HL-60 (cell line): ENCODE measurements around the gene ANXA8L1.
"Not testable (repeated sequence)": the region's sequence is repeated elsewhere in the genome, so short reads cannot be mapped to it uniquely, and the experiment has no call there.

Experiments used
- POLR2AphosphoS5 ChIP-seq: IDR thresholded peaks from 2 replicates; pipeline ENCODE4 v1.6.1; 2012; ENCODE audit warnings: low read depth
- TF ChIP-seq, protein P1 (sequence below): IDR thresholded peaks from one replicate; pipeline ENCODE4 v1.5.1; 2011; ENCODE audit warnings: low read length, control low read depth, inconsistent platforms; ENCODE audit not compliant: insufficient read depth

DNA sequence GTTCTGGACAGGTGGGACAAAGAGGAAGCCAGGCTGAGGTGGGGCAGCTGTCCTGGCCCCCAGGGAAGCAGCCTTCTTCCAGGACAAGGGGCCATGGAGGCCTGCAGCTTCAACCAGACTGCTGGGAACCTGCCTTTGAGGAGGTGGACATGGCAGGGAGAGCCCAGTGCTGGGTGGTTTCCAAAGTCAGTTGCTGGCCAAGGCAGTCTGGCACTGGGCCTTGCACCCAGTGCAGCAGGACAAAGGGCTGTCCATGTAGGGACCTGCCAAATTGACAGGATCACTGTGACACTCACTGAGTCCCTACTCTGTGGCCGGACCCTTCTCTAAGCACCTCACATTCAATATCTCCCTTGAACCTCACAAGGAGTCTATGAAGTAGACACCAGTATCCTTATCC, 1.4 kb downstream of the ANXA8L1 start:
- TF ChIP-seq, protein P1, sequence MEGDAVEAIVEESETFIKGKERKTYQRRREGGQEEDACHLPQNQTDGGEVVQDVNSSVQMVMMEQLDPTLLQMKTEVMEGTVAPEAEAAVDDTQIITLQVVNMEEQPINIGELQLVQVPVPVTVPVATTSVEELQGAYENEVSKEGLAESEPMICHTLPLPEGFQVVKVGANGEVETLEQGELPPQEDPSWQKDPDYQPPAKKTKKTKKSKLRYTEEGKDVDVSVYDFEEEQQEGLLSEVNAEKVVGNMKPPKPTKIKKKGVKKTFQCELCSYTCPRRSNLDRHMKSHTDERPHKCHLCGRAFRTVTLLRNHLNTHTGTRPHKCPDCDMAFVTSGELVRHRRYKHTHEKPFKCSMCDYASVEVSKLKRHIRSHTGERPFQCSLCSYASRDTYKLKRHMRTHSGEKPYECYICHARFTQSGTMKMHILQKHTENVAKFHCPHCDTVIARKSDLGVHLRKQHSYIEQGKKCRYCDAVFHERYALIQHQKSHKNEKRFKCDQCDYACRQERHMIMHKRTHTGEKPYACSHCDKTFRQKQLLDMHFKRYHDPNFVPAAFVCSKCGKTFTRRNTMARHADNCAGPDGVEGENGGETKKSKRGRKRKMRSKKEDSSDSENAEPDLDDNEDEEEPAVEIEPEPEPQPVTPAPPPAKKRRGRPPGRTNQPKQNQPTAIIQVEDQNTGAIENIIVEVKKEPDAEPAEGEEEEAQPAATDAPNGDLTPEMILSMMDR, result not testable (repeated sequence)
- TF ChIP-seq POLR2AphosphoS5, result not testable (repeated sequence)
